BE2C (cell line): ENCODE measurements around the gene MSANTD1.

ENCODE experiments used
- DNase-seq: peaks from one replicate; pipeline ENCODE4 v3.0.0-alpha.2; 2020
- H3K27me3 ChIP-seq: fragments of 250-450 bp; sonication (Bioruptor Pico); 2 replicates; pipeline ENCODE4 v1.5.1; 2020; ENCODE audit warnings: mild to moderate bottlenecking
- H3K36me3 ChIP-seq: fragments of 250-450 bp; sonication (Bioruptor Pico); 2 replicates; pipeline ENCODE4 v1.5.1; 2020; ENCODE audit warnings: mild to moderate bottlenecking
- H3K4me1 ChIP-seq: fragments of 250-450 bp; sonication (Bioruptor Pico); 2 replicates; pipeline ENCODE4 v1.5.1; 2020
- H3K4me3 ChIP-seq: 2 replicates; pipeline ENCODE4 v1.5.1; 2011; ENCODE audit warnings: low read depth, low read length
- H3K9me3 ChIP-seq: fragments of 250-450 bp; sonication (Bioruptor Pico); 2 replicates; pipeline ENCODE4 v1.5.1; 2020
- CTCF ChIP-seq: IDR thresholded peaks from 2 replicates; pipeline ENCODE4 v1.5.1; 2012; ENCODE audit warnings: mild to moderate bottlenecking, low read depth, low read length

Gene MSANTD1

GRCh38 chr4:3236326-3236878 is 12.6 kb upstream of the MSANTD1 start:
- H3K36me3 ChIP-seq: peaks cover 32% of the 10 kb centered on the region

GRCh38 chr4:3237266-3237665 is 11.7 kb upstream of the MSANTD1 start:
- Histone ChIP-seq H3K4me1 (peaks cover 16% of the 10 kb centered on the region), H3K9me3 (no peaks in the 10 kb centered on the region), H3K4me3 (no peak overlapping the region), H3K27me3 (no peaks in the 10 kb centered on the region), H3K36me3 (peaks cover 29% of the 10 kb centered on the region)
- DNase-seq: no peak
- no peak for TF ChIP-seq CTCF

More at GRCh38 chr4:3236326-3236878, 12.6 kb upstream of the MSANTD1 start:
- no peak for TF ChIP-seq CTCF
- no peaks in the 10 kb centered on the region for H3K9me3 ChIP-seq
- no peak overlapping the region for H3K4me3 ChIP-seq
- DNase-seq: no peak
- peaks cover 16% of the 10 kb centered on the region for H3K4me1 ChIP-seq
- H3K27me3 ChIP-seq: no peaks in the 10 kb centered on the region

GRCh38 chr4:3237712-3238560 is 11.0 kb upstream of the MSANTD1 start:
- peaks cover 24% of the 10 kb centered on the region for H3K36me3 ChIP-seq
- H3K9me3 ChIP-seq: no peaks in the 10 kb centered on the region
- no peak for DNase-seq
- no peak overlapping the region for H3K4me3 ChIP-seq
- no peak for TF ChIP-seq CTCF
- H3K4me1 ChIP-seq: peaks cover 16% of the 10 kb centered on the region
- H3K27me3 ChIP-seq: no peaks in the 10 kb centered on the region

GRCh38 chr4:3238721-3239120 is 10.2 kb upstream of the MSANTD1 start:
- H3K4me1 ChIP-seq: peaks cover 16% of the 10 kb centered on the region
- DNase-seq: no peak
- H3K27me3 ChIP-seq: no peaks in the 10 kb centered on the region
- H3K4me3 ChIP-seq: no peak overlapping the region
- H3K36me3 ChIP-seq: peaks cover 22% of the 10 kb centered on the region
- H3K9me3 ChIP-seq: no peaks in the 10 kb centered on the region
- TF ChIP-seq CTCF: no peak

GRCh38 chr4:3239303-3239702 is 9.7 kb upstream of the MSANTD1 start:
- Histone ChIP-seq H3K4me1 (peaks cover 11% of the 10 kb centered on the region), H3K27me3 (no peaks in the 10 kb centered on the region), H3K36me3 (peaks cover 22% of the 10 kb centered on the region), H3K4me3 (no peak overlapping the region), H3K9me3 (no peaks in the 10 kb centered on the region)
- DNase-seq: no peak
- TF ChIP-seq CTCF: no peak
